Measurements from ENCODE around the gene PIK3R3. TPM values are rescaled to one million over a fixed set of nuclear protein-coding genes. Genes with fewer than 3 reads are reported as not detected.

PIK3R3 gene
- total and polyA plus RNA-seq, 9 of the 15 experiments (the other 6 are each of a cell fraction or from before 2014, with no cell fraction given): 1.4 to 7.7 (median 4.6) TPM

DNA sequence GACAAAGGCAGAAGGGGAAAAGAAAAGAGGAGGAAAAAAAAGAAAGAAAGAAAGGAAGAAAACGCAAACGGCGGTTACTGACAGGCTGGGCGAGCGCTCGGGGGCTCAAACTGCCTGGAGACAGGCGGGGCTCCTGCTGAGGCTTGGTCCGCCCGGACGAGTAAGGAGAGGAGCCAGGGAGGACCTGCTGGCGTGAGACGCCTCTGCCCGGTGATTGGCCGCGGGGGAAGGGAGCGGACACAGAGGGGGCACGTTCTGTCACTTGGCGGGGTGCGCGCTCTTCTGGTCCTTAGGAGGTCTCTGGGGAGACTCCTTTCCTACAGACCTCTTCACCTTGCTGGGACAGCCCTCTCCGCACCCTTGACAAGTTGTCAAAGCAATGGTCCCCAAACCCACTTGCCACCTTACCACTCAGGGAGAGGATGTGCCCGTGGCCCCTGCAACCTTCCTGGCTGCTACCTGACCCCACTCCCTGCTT is 791 bp upstream of the PIK3R3 start (continued):
- TF ChIP-seq GTF2B (IDR thresholded peaks at IDR 0.05; ENCODE audit: extremely low read depth, insufficient read length) (no peak), KLF1 (tag; IDR thresholded peaks at IDR 0.05) (no peak), ZNF830 (CRISPR knock-in tag; IDR thresholded peaks at IDR 0.05) (no peak), HINFP (tag; conservative IDR thresholded peaks at IDR 0.05; ENCODE audit: low read depth) (peak; percentile 48; the same call in 1 of the 2 replicates), CEBPG (CRISPR knock-in tag; IDR thresholded peaks at IDR 0.05) (no peak; the same call in 1 of the 2 replicates), CEBPG (tag; conservative IDR thresholded peaks at IDR 0.05 in 1 of 2, IDR thresholded peaks at IDR 0.05 in 1 of 2) (no peak), TAF7 (tag; IDR thresholded peaks at IDR 0.05) (peak; percentile 58), EHMT2 (IDR thresholded peaks at IDR 0.05) (no peak), ZNF695 (CRISPR knock-in tag; IDR thresholded peaks at IDR 0.05) (0 out of 2 replicates have a peak, but pooled peaks have one; percentile 9), RUNX1 (IDR thresholded peaks at IDR 0.05; ENCODE audit: low read depth) (peak; percentile 33; the same call in 1 of the 2 replicates), SNRNP70 (optimal IDR thresholded peaks at IDR 0.05; ENCODE audit: low read depth, low read length) (no peak), SMAD2 (IDR thresholded peaks at IDR 0.05; ENCODE audit: low read depth, low read length) (no peak), ZNF395 (CRISPR knock-in tag; IDR thresholded peaks at IDR 0.05) (peak; percentile 40; the same call in 1 of the 2 replicates), ZBED1 (IDR thresholded peaks at IDR 0.05) (no peak), NFYB (IDR thresholded peaks at IDR 0.05; ENCODE audit: extremely low read depth, insufficient read length) (peak; percentile 67)
- TF ChIP-seq, protein P1, sequence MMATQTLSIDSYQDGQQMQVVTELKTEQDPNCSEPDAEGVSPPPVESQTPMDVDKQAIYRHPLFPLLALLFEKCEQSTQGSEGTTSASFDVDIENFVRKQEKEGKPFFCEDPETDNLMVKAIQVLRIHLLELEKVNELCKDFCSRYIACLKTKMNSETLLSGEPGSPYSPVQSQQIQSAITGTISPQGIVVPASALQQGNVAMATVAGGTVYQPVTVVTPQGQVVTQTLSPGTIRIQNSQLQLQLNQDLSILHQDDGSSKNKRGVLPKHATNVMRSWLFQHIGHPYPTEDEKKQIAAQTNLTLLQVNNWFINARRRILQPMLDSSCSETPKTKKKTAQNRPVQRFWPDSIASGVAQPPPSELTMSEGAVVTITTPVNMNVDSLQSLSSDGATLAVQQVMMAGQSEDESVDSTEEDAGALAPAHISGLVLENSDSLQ (IDR thresholded peaks at IDR 0.05): 0 out of 2 replicates have a peak, but pooled peaks have one; percentile 5
- TF ChIP-seq, protein P2, sequence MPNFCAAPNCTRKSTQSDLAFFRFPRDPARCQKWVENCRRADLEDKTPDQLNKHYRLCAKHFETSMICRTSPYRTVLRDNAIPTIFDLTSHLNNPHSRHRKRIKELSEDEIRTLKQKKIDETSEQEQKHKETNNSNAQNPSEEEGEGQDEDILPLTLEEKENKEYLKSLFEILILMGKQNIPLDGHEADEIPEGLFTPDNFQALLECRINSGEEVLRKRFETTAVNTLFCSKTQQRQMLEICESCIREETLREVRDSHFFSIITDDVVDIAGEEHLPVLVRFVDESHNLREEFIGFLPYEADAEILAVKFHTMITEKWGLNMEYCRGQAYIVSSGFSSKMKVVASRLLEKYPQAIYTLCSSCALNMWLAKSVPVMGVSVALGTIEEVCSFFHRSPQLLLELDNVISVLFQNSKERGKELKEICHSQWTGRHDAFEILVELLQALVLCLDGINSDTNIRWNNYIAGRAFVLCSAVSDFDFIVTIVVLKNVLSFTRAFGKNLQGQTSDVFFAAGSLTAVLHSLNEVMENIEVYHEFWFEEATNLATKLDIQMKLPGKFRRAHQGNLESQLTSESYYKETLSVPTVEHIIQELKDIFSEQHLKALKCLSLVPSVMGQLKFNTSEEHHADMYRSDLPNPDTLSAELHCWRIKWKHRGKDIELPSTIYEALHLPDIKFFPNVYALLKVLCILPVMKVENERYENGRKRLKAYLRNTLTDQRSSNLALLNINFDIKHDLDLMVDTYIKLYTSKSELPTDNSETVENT (CRISPR knock-in tag; IDR thresholded peaks at IDR 0.05): peak; percentile 72; the same call in 1 of the 2 replicates
- TF ChIP-seq, protein P3, sequence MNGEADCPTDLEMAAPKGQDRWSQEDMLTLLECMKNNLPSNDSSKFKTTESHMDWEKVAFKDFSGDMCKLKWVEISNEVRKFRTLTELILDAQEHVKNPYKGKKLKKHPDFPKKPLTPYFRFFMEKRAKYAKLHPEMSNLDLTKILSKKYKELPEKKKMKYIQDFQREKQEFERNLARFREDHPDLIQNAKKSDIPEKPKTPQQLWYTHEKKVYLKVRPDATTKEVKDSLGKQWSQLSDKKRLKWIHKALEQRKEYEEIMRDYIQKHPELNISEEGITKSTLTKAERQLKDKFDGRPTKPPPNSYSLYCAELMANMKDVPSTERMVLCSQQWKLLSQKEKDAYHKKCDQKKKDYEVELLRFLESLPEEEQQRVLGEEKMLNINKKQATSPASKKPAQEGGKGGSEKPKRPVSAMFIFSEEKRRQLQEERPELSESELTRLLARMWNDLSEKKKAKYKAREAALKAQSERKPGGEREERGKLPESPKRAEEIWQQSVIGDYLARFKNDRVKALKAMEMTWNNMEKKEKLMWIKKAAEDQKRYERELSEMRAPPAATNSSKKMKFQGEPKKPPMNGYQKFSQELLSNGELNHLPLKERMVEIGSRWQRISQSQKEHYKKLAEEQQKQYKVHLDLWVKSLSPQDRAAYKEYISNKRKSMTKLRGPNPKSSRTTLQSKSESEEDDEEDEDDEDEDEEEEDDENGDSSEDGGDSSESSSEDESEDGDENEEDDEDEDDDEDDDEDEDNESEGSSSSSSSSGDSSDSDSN (IDR thresholded peaks at IDR 0.05; ENCODE audit: borderline replicate concordance in 1 of 2, low read depth in 2 of 2, low read length in 2 of 2): 0 out of 4 replicates have a peak, but pooled peaks of 1 of the 2 experiments have one; percentile 21

Measured in K562 (cell line).